ENCODE results near the gene SPATA24. TPM values are rescaled to one million over a fixed set of nuclear protein-coding genes. Genes with fewer than 3 reads are reported as not detected.

Gene SPATA24
- total and polyA plus RNA-seq, 2 of the 8 experiments (the other 6 are each of a cell fraction or from before 2014, with no cell fraction given), result 5.8 to 9.4 TPM

DNA sequence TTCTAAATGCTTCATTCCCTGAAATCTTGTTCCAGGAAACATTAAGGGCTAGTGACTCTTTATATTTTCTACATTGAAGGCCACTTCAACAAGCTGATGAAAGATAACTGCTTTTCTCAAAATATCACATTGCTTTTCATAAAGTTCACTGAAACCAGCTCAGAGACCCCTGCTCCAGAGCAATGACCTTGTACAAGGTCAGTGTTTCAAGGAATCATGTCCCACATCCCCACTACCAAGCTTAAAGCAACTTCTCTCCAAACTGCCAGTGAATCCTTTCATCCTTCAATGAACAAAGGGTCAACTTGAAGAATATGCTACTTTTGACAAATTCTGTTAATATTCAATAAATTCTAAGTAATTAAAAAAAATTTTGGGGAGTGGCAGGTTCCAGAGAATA is 12.0 kb upstream of the SPATA24 start:
- no peak overlapping the region for H2BK15ac ChIP-seq (ENCODE audit: low read length)
- no peaks in the 10 kb centered on the region for H3K27me3 ChIP-seq (replicated peaks in 1 of 4; ENCODE audit: control insufficient read depth in 3 of 4, extremely low read depth in 1 of 4, insufficient read depth in 3 of 4, low read length in 3 of 4)
- POLR2A ChIA-PET (ENCODE audit: partially characterized antibody), result interaction anchor here (0.8 to 1.4 kb wide), 4 partner anchors 9 to 102 kb away, joined by 3 to 4 read pairs (median 4); no protein-coding TSS in a partner anchor
- H3K18ac ChIP-seq (ENCODE audit: extremely low read depth, low read length), result no peak overlapping the region
- no peaks in the 10 kb centered on the region for H3K23me2 ChIP-seq (ENCODE audit: low read depth, low read length)
- H4K5ac ChIP-seq (ENCODE audit: insufficient read length, low read depth, low read length), result no peak overlapping the region
- no peak overlapping the region for H3K4me3 ChIP-seq (ENCODE audit: extremely low read depth in 1 of 4, insufficient read depth in 2 of 4, low read depth in 3 of 4, low read length in 4 of 4)
- H2BK12ac ChIP-seq (ENCODE audit: low read depth, low read length), result no peak overlapping the region
- no peaks in the 10 kb centered on the region for H3K9me3 ChIP-seq (ENCODE audit: insufficient read depth in 2 of 2, low read depth in 1 of 2, low read length in 1 of 2)
- H4K91ac ChIP-seq (replicated peaks; ENCODE audit: insufficient read length, low read length), result no peak overlapping the region
- H3K27ac ChIP-seq (ENCODE audit: low read depth, low read length), result no peak overlapping the region
- no peak overlapping the region for H4K8ac ChIP-seq (ENCODE audit: extremely low read depth, insufficient read depth, low read length)
- no peaks in the 10 kb centered on the region for H3K79me2 ChIP-seq (ENCODE audit: control insufficient read depth in 1 of 2, insufficient read depth in 2 of 2, low read length in 2 of 2)
- H2AFZ ChIP-seq (ENCODE audit: low read length), result no peak overlapping the region
- CTCF ChIA-PET (ENCODE audit: partially characterized antibody), result interaction anchor here (1.5 kb wide), 1 partner anchor 98 kb away, joined by 6 read pairs; no protein-coding TSS in a partner anchor
- H3K4ac ChIP-seq (replicated peaks; ENCODE audit: insufficient read length, low read depth, low read length), result no peak overlapping the region
- H3K36me3 ChIP-seq (ENCODE audit: control insufficient read depth in 2 of 4, insufficient read depth in 4 of 4, low read length in 3 of 4), result peaks cover 2 to 21% (median 6%) of the 10 kb centered on the region in 4 experiments; a peak in 5 of 8 replicates
- no peak overlapping the region for H2BK5ac ChIP-seq (ENCODE audit: low read depth, low read length)
- DNase-seq (ENCODE audit: low read depth in 1 of 2, low spot score in 2 of 2), result no peak
- no peak overlapping the region for H3K9ac ChIP-seq (replicated peaks in 1 of 4; ENCODE audit: extremely low read depth in 1 of 4, low read depth in 3 of 4, low read length in 3 of 4)
- no peak for FAIRE-seq
- H3K4me2 ChIP-seq (ENCODE audit: insufficient read depth in 1 of 2, low read depth in 2 of 2, low read length in 2 of 2), result no peak overlapping the region
- no peaks in the 10 kb centered on the region for H4K20me1 ChIP-seq (replicated peaks in 1 of 2; ENCODE audit: control insufficient read depth in 1 of 2, insufficient read depth in 2 of 2, low read length in 2 of 2)
- H3K79me1 ChIP-seq (ENCODE audit: low read depth, low read length), result no peaks in the 10 kb centered on the region
- H2BK120ac ChIP-seq (replicated peaks; ENCODE audit: low read depth, low read length), result no peak overlapping the region
- H3K56ac ChIP-seq (replicated peaks; ENCODE audit: insufficient read length, low read depth, low read length), result no peak overlapping the region
- H3K14ac ChIP-seq (ENCODE audit: insufficient read length), result no peak overlapping the region
- H3K23ac ChIP-seq (ENCODE audit: insufficient read length), result no peak overlapping the region
- peaks cover 4 to 9% (median 6%) of the 10 kb centered on the region in 4 experiments; a peak in 4 of 7 replicates for H3K4me1 ChIP-seq (replicated peaks in 1 of 4; ENCODE audit: control insufficient read depth in 3 of 4, insufficient read depth in 4 of 4, low read length in 3 of 4)
- no peak overlapping the region for H2BK20ac ChIP-seq (ENCODE audit: low read length)
- H2AK5ac ChIP-seq (ENCODE audit: low read depth, low read length), result no peak overlapping the region
- TF ChIP-seq, protein P1, sequence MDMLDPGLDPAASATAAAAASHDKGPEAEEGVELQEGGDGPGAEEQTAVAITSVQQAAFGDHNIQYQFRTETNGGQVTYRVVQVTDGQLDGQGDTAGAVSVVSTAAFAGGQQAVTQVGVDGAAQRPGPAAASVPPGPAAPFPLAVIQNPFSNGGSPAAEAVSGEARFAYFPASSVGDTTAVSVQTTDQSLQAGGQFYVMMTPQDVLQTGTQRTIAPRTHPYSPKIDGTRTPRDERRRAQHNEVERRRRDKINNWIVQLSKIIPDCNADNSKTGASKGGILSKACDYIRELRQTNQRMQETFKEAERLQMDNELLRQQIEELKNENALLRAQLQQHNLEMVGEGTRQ (IDR thresholded peaks at IDR 0.05; ENCODE audit: low read length), result no peak
- TF ChIP-seq CBX5 (IDR thresholded peaks at IDR 0.05; ENCODE audit: low read depth, low read length), result no peak
- no peak for TF ChIP-seq JUND (IDR thresholded peaks at IDR 0.05; ENCODE audit: low read length)
- TF ChIP-seq SAP30 (IDR thresholded peaks at IDR 0.05; ENCODE audit: insufficient read depth, insufficient replicate concordance, low read length), result no peak
- no peak for TF ChIP-seq POU5F1 (IDR thresholded peaks at IDR 0.05; ENCODE audit: low read depth, low read length)
- TF ChIP-seq BRCA1 (IDR thresholded peaks at IDR 0.05; ENCODE audit: low read depth, low read length), result no peak
- no peak for TF ChIP-seq KDM5A (IDR thresholded peaks at IDR 0.05; ENCODE audit: low read length)
- no peak for TF ChIP-seq CREB1 (IDR thresholded peaks at IDR 0.05)
- TF ChIP-seq CHD1 (IDR thresholded peaks at IDR 0.05; ENCODE audit: low read depth, low read length), result no peak
- no peak for TF ChIP-seq SP2 (IDR thresholded peaks at IDR 0.05; ENCODE audit: low read length)
- no peak for TF ChIP-seq EZH2 (IDR thresholded peaks at IDR 0.05; ENCODE audit: low read depth, low read length, severe bottlenecking)
- TF ChIP-seq FOSL1 (IDR thresholded peaks at IDR 0.05; ENCODE audit: insufficient read depth, low read depth, low read length), result no peak
- TF ChIP-seq EP300 (IDR thresholded peaks at IDR 0.05; ENCODE audit: borderline replicate concordance in 1 of 2, low read depth in 2 of 2, low read length in 2 of 2), result no peak
- TF ChIP-seq SIX5 (IDR thresholded peaks at IDR 0.05; ENCODE audit: low read depth, low read length), result no peak
- TF ChIP-seq RBBP5 (IDR thresholded peaks at IDR 0.05; ENCODE audit: borderline replicate concordance, low read depth, low read length), result no peak

Data from H1 (cell line).